NB4 (cell line): Measurements from ENCODE around the gene P2RX7.
A peak's percentile ranks its signal among the peaks of the same experiment; 100 is the strongest.

Experiments used
- POLR2A ChIP-seq: IDR thresholded peaks from 2 replicates; pipeline ENCODE4 v1.6.1; 2011; ENCODE audit warnings: mild to moderate bottlenecking; ENCODE audit not compliant: insufficient read length; ENCODE audit errors: extremely low read depth
- TF ChIP-seq, protein P1 (sequence below): IDR thresholded peaks from one replicate; pipeline ENCODE4 v1.5.1; 2012; ENCODE audit warnings: low read depth, low read length
- TF ChIP-seq, protein P2 (sequence below): IDR thresholded peaks from 2 replicates; pipeline ENCODE4 v1.6.1; 2011; ENCODE audit warnings: low read depth, low read length

DNA sequence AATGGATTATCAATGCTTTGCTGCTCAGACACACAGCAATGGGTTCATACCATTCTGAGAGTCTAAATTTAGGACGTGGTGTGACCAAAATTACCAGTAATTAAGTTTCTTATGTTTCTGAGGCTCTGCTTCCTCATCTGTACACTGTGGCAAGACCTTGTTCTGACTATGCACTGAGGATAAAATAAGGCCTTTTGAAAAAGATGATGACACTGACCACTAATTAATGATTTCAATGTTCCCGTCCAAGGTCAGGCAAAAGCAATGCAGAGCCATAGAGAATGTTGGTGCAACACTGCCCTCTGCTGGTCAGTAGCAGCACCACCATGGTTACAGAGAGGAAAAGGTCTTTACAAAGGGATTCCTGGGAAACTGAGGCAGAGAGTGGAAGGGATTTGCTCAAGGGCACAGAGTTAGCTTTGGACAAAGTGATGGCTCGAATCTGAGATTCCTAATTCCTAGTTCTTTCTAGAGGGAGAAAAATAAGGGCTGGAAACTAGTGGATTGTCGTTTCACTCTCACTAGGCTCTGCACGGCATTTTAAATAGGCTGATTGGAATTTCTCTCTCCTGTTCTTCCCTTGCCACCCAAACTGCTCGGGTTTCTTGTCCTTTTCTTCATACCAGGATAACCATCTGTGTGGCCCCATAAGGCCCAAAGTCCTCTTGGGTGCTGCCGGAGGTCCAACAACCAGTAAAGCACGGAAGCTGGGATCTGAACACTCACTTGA lies 22.3 kb upstream of the P2RX7 start:
- TF ChIP-seq POLR2A, result no peak
- TF ChIP-seq, protein P1, sequence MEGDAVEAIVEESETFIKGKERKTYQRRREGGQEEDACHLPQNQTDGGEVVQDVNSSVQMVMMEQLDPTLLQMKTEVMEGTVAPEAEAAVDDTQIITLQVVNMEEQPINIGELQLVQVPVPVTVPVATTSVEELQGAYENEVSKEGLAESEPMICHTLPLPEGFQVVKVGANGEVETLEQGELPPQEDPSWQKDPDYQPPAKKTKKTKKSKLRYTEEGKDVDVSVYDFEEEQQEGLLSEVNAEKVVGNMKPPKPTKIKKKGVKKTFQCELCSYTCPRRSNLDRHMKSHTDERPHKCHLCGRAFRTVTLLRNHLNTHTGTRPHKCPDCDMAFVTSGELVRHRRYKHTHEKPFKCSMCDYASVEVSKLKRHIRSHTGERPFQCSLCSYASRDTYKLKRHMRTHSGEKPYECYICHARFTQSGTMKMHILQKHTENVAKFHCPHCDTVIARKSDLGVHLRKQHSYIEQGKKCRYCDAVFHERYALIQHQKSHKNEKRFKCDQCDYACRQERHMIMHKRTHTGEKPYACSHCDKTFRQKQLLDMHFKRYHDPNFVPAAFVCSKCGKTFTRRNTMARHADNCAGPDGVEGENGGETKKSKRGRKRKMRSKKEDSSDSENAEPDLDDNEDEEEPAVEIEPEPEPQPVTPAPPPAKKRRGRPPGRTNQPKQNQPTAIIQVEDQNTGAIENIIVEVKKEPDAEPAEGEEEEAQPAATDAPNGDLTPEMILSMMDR, result peak; percentile 98
- TF ChIP-seq, protein P2, sequence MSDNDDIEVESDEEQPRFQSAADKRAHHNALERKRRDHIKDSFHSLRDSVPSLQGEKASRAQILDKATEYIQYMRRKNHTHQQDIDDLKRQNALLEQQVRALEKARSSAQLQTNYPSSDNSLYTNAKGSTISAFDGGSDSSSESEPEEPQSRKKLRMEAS, result peak; percentile 67; the same call in 1 of the 2 replicates
